VCaP (cell line): Measurements from ENCODE around the gene SPSB2.

Source experiments
- H3K27ac ChIP-seq: fragments of 450-650 bp; 2 replicates; pipeline ENCODE4 v1.5.1; 2017
- TF ChIP-seq, protein P1 (sequence below): fragments of 450-650 bp; conservative IDR thresholded peaks from 2 replicates; pipeline ENCODE4 v1.5.1; 2017; ENCODE audit warnings: mild to moderate bottlenecking, moderate library complexity

Gene SPSB2

DNA sequence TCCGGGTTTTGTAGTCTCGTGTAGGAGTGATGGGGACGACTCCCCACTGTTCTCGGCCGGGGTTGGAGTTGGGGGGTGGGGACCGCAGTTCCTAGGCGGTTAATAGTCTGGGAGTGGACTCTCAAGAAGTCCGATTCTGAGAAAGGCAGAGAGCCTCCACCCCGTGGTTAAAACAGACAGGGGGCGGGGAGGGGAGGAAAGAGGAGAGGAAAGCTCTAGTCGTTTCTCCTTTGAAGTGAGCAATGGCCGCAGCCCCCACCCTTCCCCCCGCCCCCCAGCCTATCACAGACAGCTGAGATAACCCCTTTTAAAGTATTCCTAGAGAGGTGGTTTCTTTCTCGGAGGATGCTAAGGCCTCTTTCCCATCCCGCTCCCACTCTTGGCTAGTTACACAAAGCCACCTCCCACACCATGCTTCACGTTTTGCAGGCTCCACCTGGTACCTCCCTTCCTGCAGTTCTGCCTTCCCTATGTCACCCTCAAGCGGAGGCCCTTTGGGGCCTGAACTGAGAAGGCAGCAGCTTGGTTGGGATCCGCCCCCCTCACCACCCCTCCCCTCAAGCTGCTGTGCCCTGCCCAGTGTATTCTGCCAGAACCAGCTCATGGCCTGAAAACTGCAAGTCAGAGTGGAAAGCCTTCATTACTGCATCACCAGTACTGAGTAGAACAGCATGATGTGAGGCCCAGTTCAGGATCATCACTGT is 20.3 kb downstream of the SPSB2 start:
- H3K27ac ChIP-seq, result peak overlapping the region; percentile 87
- TF ChIP-seq, protein P1, sequence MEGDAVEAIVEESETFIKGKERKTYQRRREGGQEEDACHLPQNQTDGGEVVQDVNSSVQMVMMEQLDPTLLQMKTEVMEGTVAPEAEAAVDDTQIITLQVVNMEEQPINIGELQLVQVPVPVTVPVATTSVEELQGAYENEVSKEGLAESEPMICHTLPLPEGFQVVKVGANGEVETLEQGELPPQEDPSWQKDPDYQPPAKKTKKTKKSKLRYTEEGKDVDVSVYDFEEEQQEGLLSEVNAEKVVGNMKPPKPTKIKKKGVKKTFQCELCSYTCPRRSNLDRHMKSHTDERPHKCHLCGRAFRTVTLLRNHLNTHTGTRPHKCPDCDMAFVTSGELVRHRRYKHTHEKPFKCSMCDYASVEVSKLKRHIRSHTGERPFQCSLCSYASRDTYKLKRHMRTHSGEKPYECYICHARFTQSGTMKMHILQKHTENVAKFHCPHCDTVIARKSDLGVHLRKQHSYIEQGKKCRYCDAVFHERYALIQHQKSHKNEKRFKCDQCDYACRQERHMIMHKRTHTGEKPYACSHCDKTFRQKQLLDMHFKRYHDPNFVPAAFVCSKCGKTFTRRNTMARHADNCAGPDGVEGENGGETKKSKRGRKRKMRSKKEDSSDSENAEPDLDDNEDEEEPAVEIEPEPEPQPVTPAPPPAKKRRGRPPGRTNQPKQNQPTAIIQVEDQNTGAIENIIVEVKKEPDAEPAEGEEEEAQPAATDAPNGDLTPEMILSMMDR, result no peak

DNA sequence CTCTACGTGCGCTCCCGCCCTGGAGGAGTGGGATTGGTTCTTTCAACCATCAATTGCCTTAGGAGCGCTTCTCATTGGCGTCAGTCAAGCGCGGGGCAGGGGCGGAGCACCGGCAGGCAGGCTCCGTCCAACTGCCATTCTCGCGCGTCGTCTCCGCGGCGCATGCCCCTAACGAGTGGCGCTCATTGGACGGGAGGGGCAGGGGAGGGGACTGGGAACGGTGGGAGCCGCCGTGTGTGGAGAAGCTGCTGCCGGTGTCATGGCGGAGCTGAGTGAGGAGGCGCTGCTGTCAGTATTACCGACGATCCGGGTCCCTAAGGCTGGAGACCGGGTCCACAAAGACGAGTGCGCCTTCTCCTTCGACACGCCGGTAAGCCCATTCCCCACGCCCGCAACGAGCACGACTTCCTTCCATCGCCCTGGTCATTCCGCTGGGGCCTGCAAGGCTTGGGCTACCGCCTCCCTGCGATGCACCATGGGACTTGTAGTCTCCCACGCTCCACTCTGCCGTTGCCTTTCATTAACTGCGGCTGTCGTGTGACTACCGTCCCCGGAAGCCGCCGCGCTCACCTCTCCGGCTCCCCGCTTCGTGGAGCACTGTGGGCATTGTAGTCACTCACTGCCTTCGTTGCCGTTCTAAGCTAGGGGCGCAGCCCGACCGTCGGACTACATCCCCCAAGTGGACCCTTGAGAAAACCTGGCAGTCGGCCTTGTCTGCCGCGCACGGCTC is 21.0 kb downstream of the SPSB2 start, which contains the start of gene USP5:
TSS of gene USP5 (plus strand) at position 230 of the 730 bp plus-strand sequence. CDS start at position 260, 30 bp downstream.
- TF ChIP-seq, protein P1, result no peak
- peak within 1 kb of the TSS; percentile 87 for H3K27ac ChIP-seq

DNA sequence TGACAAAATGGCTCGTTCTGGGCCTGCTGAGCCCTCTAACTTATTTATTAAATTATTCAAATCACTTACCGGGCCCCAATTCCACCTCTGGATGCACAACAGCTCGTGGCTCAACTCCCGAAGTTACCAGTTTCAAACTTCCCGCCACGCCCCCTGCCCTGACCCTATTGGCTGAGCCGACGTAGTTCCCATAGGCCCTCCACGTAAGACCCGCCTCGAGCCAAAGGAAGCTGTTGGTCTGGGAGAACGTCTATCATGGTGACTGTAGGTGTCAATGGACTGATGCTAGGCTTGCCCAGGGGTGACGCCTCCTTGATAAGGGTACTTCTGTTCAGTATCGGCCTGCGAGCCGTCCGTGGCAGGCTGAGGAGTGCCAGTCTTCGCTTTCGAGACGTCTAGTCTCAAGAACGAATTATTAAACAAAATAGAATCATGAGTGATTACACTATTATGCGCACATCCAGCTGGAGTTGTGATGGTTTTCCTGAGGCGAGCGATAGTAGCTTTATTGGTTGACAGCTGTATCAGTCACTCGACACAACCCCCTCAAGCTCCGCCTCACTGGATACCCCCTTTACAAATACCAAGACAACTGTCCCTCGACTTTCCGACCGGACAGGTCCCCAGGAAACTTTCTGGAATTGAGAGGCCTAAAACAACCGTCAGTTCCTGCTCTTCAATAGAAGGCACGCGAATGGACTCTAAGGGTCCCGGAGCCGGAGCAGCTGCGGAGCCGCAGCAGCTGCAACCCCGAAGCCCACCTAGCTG is 21.8 kb downstream of the SPSB2 start, which contains the start of gene CDCA3:
TSS of gene CDCA3 (minus strand) at position 134 of the 768 bp plus-strand sequence. CDS start 334 bp downstream, outside the sequence.
- H3K27ac ChIP-seq, result peak within 1 kb of the TSS; percentile 87
- TF ChIP-seq, protein P1, result no peak

DNA sequence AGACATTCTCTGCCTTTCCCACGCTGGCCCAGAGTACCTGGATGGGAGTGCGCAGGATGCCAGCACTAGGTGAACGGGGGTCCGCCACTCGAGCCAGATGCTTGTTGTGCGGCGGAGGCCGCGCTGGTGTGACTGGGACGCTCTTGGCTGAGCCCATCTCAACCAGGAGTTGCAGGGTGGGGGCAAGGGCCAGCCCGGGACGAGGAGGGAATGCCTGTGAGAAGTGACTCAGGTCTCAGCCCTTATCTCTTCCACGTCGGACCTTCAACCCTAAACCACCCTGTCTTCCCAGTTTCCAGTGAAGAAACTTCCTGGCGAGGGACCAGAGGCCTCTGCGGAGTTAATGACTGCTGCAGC is 22.3 kb downstream of the SPSB2 start:
- TF ChIP-seq, protein P1, result no peak
- H3K27ac ChIP-seq, result peak overlapping the region; percentile 87

DNA sequence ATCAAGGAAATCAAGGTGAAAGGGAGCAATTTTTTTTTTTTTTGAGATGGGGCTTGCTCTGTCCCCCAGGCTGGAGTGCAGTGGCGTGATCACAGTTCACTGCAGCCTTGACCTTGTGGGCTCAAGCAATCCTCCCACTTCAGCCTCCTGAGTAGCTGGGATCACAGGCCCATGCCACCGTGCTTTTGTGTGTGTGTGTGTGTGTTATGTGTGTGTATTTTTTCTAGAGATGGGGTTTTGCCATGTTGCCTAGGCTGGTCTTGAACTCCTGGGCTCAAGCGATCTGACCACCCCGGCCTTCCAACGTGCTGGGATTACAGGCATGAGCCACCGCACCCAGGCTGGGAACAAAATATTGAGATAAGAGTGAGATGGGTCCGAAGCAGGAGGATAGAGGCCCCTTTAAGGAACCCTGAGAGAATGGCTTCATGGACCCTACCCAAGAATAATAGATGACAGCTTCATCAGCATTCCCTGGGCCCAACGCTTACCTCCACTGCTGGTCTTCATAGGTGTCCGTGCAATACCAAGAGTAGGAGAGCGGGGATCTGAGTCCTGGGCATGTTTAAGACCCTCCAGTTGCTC is 23.0 kb downstream of the SPSB2 start:
- H3K27ac ChIP-seq, result peak overlapping the region; percentile 87; the same call in 1 of the 2 replicates
- TF ChIP-seq, protein P1, result no peak

DNA sequence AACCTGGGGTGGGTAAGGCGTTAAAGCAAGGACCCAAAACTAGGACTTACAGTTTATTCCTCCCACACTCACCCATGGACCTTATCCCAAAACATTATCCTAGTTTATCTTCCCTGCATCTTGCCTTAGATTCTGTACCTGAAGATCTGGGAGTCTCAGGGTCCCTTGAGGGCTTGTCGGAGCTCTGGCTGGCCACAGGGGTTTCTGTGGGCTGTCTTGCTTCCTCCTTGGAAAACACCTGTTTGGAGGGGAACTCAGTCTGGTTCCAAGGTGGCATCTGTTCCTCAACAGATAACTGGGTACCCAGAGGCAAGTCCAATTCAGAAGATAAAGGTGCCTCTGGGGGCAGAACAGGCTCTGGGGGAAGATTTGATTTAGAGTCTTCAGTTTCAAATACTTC is 23.7 kb downstream of the SPSB2 start:
- H3K27ac ChIP-seq, result no peak overlapping the region
- TF ChIP-seq, protein P1, result no peak
